Calu3 (cell line): Measurements from ENCODE around the gene GPR18. TPM values are rescaled to one million over a fixed set of nuclear protein-coding genes. Genes with fewer than 3 reads are reported as not detected.

Source experiments
- BruUV-seq: library from RNA; stranded (reverse); fragments of 400-500 nt; replicated peaks from 2 replicates; lab custom pipeline; 2021; lab: Mats Ljungman, UMichigan
- CTCF ChIA-PET: fragments of 300-600 bp; sonication (Branson Sonifier 250); formaldehyde crosslinking; loops from one replicate; lab custom pipeline; 2022; ENCODE audit warnings: antibody characterized with exemption; lab: Charles Lee
- DNase-seq: peaks from one replicate; pipeline ENCODE4 v3.0.0; 2022
- H3K27ac Mint-ChIP-seq: one replicate; pipeline ENCODE4 v1.8.0; 2022; ENCODE audit warnings: mixed read lengths; ENCODE audit not compliant: unreplicated experiment
- H3K27me3 Mint-ChIP-seq: one replicate; pipeline ENCODE4 v1.8.0; 2022; ENCODE audit warnings: mixed read lengths; ENCODE audit not compliant: unreplicated experiment
- H3K36me3 Mint-ChIP-seq: one replicate; pipeline ENCODE4 v1.8.0; 2022; ENCODE audit warnings: mild to moderate bottlenecking, moderate library complexity, mixed read lengths; ENCODE audit not compliant: insufficient read depth, unreplicated experiment
- H3K4me1 Mint-ChIP-seq: one replicate; pipeline ENCODE4 v1.8.0; 2022; ENCODE audit warnings: mild to moderate bottlenecking, low read depth, mixed read lengths; ENCODE audit not compliant: unreplicated experiment
- H3K4me3 Mint-ChIP-seq: one replicate; pipeline ENCODE4 v1.8.0; 2022; ENCODE audit warnings: mild to moderate bottlenecking, low read depth, moderate library complexity, mixed read lengths; ENCODE audit not compliant: unreplicated experiment
- H3K9me3 Mint-ChIP-seq: one replicate; pipeline ENCODE4 v1.8.0; 2022; ENCODE audit warnings: low read depth, mixed read lengths; ENCODE audit not compliant: unreplicated experiment
- CTCF ChIP-seq: fragments of 200-600 bp; IDR thresholded peaks from one replicate; pipeline ENCODE4 v1.8.0; 2022; ENCODE audit warnings: antibody characterized with exemption; ENCODE audit not compliant: unreplicated experiment
- intact Hi-C: fragments of 100-400 bp; cut with micrococcal nuclease; formaldehyde crosslinking; loops from one replicate; pipeline ENCODE4 v1.10.0; 2022; ENCODE audit not compliant: unreplicated experiment
- total RNA-seq: library from RNA; stranded (reverse); gene quantifications from 2 replicates; pipeline ENCODE4 v1.2.3, GENCODE V29; 2022

GPR18 gene
- total RNA-seq, 1 experiment from 2014 or later = not detected

- no peak for TF ChIP-seq CTCF
- Mint-ChIP-seq H3K4me3 (no peak overlapping the region), H3K4me1 (no peaks in the 10 kb centered on the region), H3K36me3 (no peaks in the 10 kb centered on the region), H3K9me3 (no peaks in the 10 kb centered on the region), H3K27me3 (no peaks in the 10 kb centered on the region), H3K27ac (no peak overlapping the region)
- CTCF ChIA-PET = interaction anchor here (0.6 kb wide), 1 partner anchor 110 kb away, joined by 4 read pairs; no protein-coding TSS in a partner anchor
- no TSS peak for BruUV-seq
- intact Hi-C loops = loop anchor here (5.0 kb wide), 2 partner anchors 71 to 169 kb away; no protein-coding TSS in a partner anchor
- no peak for DNase-seq
These were observed 9.7 kb upstream of the GPR18 start for GRCh38 chr13:99267927-99268326.

- TF ChIP-seq CTCF = no peak
- CTCF ChIA-PET = interaction anchor here (1.0 kb wide), 1 partner anchor 233 kb away, joined by 3 read pairs; no protein-coding TSS in a partner anchor
- Mint-ChIP-seq H3K4me3 (no peak overlapping the region), H3K9me3 (no peaks in the 10 kb centered on the region), H3K4me1 (no peaks in the 10 kb centered on the region), H3K36me3 (peaks cover 5% of the 10 kb centered on the region), H3K27me3 (no peaks in the 10 kb centered on the region), H3K27ac (no peak overlapping the region)
- intact Hi-C loops = loop anchor here (5.0 kb wide), 2 partner anchors 70 to 170 kb away; no protein-coding TSS in a partner anchor
- no peak for DNase-seq
- BruUV-seq = no TSS peak
These were observed 8.6 kb upstream of the GPR18 start for GRCh38 chr13:99266827-99267226.

GRCh38 chr13:99265821-99266426, 7.7 kb upstream of the GPR18 start:
- no peaks in the 10 kb centered on the region for H3K27me3 Mint-ChIP-seq
- intact Hi-C loops = loop anchor here (1.0 to 5.0 kb wide), 3 partner anchors 69 to 171 kb away; no protein-coding TSS in a partner anchor
- no peak overlapping the region for H3K4me3 Mint-ChIP-seq
- H3K4me1 Mint-ChIP-seq = no peaks in the 10 kb centered on the region
- no TSS peak for BruUV-seq
- no peak for DNase-seq
- CTCF ChIA-PET = interaction anchor here (0.5 to 1.0 kb wide), 4 partner anchors 64 to 233 kb away, joined by 3 to 14 read pairs (median 3); no protein-coding TSS in a partner anchor
- TF ChIP-seq CTCF = no peak
- no peaks in the 10 kb centered on the region for H3K9me3 Mint-ChIP-seq
- H3K36me3 Mint-ChIP-seq = peaks cover 5% of the 10 kb centered on the region
- H3K27ac Mint-ChIP-seq = no peak overlapping the region

- Mint-ChIP-seq H3K4me3 (no peak overlapping the region), H3K27ac (no peak overlapping the region), H3K36me3 (peaks cover 5% of the 10 kb centered on the region)
These were observed 7.1 kb upstream of the GPR18 start for GRCh38 chr13:99265162-99265800.

More at GRCh38 chr13:99265162-99265800, 7.1 kb upstream of the GPR18 start:
- CTCF ChIA-PET = interaction anchor here (1.0 kb wide), 2 partner anchors 63 to 89 kb away, joined by 3 to 14 read pairs; no protein-coding TSS in a partner anchor
- Mint-ChIP-seq H3K27me3 (no peaks in the 10 kb centered on the region), H3K9me3 (no peaks in the 10 kb centered on the region), H3K4me1 (no peaks in the 10 kb centered on the region)
- intact Hi-C loops = loop anchor here (1.0 to 5.0 kb wide), 3 partner anchors 68 to 172 kb away; no protein-coding TSS in a partner anchor
- no peak for DNase-seq
- BruUV-seq = no TSS peak
- no peak for TF ChIP-seq CTCF
